Right hindlimb (tissue), 1 donor: ENCODE results near the gene CUBN.
"Not testable (repeated sequence)": the region's sequence is repeated elsewhere in the genome, so short reads cannot be mapped to it uniquely, and the experiment has no call there.

Experiments used
- DNase-seq: peaks from one replicate; pipeline ENCODE4 v3.0.0-alpha.2; 2018

CUBN gene

GRCh38 chr10:16853809-16854208 is 275.8 kb downstream of the CUBN start:
- no peak for DNase-seq

GRCh38 chr10:16853201-16853600 is 276.4 kb downstream of the CUBN start:
- DNase-seq, result no peak

- DNase-seq, result no peak
Measured at GRCh38 chr10:16852624-16853023, 277.0 kb downstream of the CUBN start.

- no peak for DNase-seq
Measured at GRCh38 chr10:16848562-16849154, 281.0 kb downstream of the CUBN start.

- DNase-seq, result no peak
Measured at GRCh38 chr10:16847644-16848043, 282.0 kb downstream of the CUBN start.

- no peak for DNase-seq
Measured at GRCh38 chr10:16845248-16845647, 284.4 kb downstream of the CUBN start.

- DNase-seq, result no peak
Measured at GRCh38 chr10:16843252-16843870, 286.2 kb downstream of the CUBN start.

- no peak for DNase-seq
Measured at GRCh38 chr10:16835228-16835627, 294.4 kb downstream of the CUBN start.

- DNase-seq, result peak; percentile 73
Measured at GRCh38 chr10:16832351-16833080, 297.1 kb downstream of the CUBN start.

- DNase-seq, result peak; percentile 34
Measured at GRCh38 chr10:16828701-16829175, 300.9 kb downstream of the CUBN start.

- peak; percentile 66 for DNase-seq
Measured at GRCh38 chr10:16828114-16828568, 301.5 kb downstream of the CUBN start.

- not testable (repeated sequence) for DNase-seq
Measured at GRCh38 chr10:16827474-16827873, 302.1 kb downstream of the CUBN start.

- no peak for DNase-seq
Measured at GRCh38 chr10:16822726-16823360, 306.8 kb downstream of the CUBN start.

GRCh38 chr10:16822027-16822426 is 307.6 kb downstream of the CUBN start:
- no peak for DNase-seq

GRCh38 chr10:16820421-16820820 is 309.2 kb downstream of the CUBN start:
- DNase-seq, result no peak

- no peak for DNase-seq
Measured at GRCh38 chr10:16820018-16820417, 309.6 kb downstream of the CUBN start.

GRCh38 chr10:16819436-16819835 is 310.2 kb downstream of the CUBN start:
- no peak for DNase-seq

- no peak for DNase-seq
Measured at GRCh38 chr10:16819026-16819425, 310.6 kb downstream of the CUBN start.

- DNase-seq, result peak; percentile 100
Measured at GRCh38 chr10:16817125-16818019, 312.2 kb downstream of the CUBN start, which contains the start of gene RSU1. Gene RSU1, minus strand, starts transcription at chr10:16817424. Its CDS starts 343 bp downstream, at chr10:16817081.

- DNase-seq, result no peak
Measured at GRCh38 chr10:16816830-16817124, 312.8 kb downstream of the CUBN start.

- DNase-seq, result no peak
Measured at GRCh38 chr10:16816171-16816570, 313.4 kb downstream of the CUBN start.

- DNase-seq, result no peak
Measured at GRCh38 chr10:16814012-16814411, 315.6 kb downstream of the CUBN start.
